Lung (tissue), 12 donors: Measurements from ENCODE around the gene DYNC1H1. TPM values are rescaled to one million over a fixed set of nuclear protein-coding genes. Genes with fewer than 3 reads are reported as not detected.
"Not testable (repeated sequence)": the region's sequence is repeated elsewhere in the genome, so short reads cannot be mapped to it uniquely, and the experiment has no call there.

Experiments
- ATAC-seq: fragments of 200-7000 bp; cut with Tn5 transposase; one replicate; pipeline ENCODE4 v1.9.1; 2020; ENCODE audit warnings: moderate number of reproducible peaks; ENCODE audit not compliant: insufficient read depth, low FRiP score
- DNase-seq, 3 donors: peaks; one replicate each; pipeline ENCODE4 v3.0.0-alpha.2; 2013 to 2017
- H3K27ac ChIP-seq, 2 donors: one replicate each; pipeline ENCODE4 v1.5.1; 2013; ENCODE audit warnings: mild to moderate bottlenecking in 2 of 2, moderate library complexity in 2 of 2, control low read depth in 1 of 2, inconsistent platforms in 1 of 2, low read depth in 1 of 2, low read length in 1 of 2
- H3K27me3 ChIP-seq, 3 donors: one replicate each; pipeline ENCODE4 v1.5.1; 2013; ENCODE audit warnings: low read length in 2 of 3; ENCODE audit not compliant: control insufficient read depth in 3 of 3, insufficient read depth in 3 of 3
- H3K36me3 ChIP-seq, 4 donors: one replicate each; pipeline ENCODE4 v1.5.1; 2013; ENCODE audit warnings: low read length in 4 of 4, mild to moderate bottlenecking in 1 of 4, moderate library complexity in 1 of 4; ENCODE audit not compliant: control insufficient read depth in 4 of 4, insufficient read depth in 4 of 4
- H3K4me1 ChIP-seq, 5 donors: one replicate each; pipeline ENCODE4 v1.5.1; 2013; ENCODE audit warnings: low read length in 5 of 5, mild to moderate bottlenecking in 2 of 5, moderate library complexity in 1 of 5; ENCODE audit not compliant: control insufficient read depth in 5 of 5, insufficient read depth in 5 of 5
- H3K4me3 ChIP-seq: one replicate; pipeline ENCODE4 v1.5.1; 2013; ENCODE audit warnings: mild to moderate bottlenecking, control low read depth, moderate library complexity
- H3K9ac ChIP-seq, 2 donors: one replicate each; pipeline ENCODE4 v1.5.1; 2013; ENCODE audit warnings: low read length in 2 of 2, control low read depth in 1 of 2; ENCODE audit not compliant: insufficient read depth in 1 of 2
- H3K9me3 ChIP-seq, 4 donors: one replicate each; pipeline ENCODE4 v1.5.1; 2013; ENCODE audit warnings: low read length in 3 of 4, mild to moderate bottlenecking in 1 of 4, moderate library complexity in 1 of 4; ENCODE audit not compliant: control insufficient read depth in 4 of 4, insufficient read depth in 3 of 4
- WGBS, 2 donors: extraction: QIAGEN DNeasy Blood & Tissue Kit; methylation state at CpG; one replicate each; pipeline ENCODE4 v1.1.7; 2013; 5-methylcytosine and 5-hydroxymethylcytosine counted together
- polyA plus RNA-seq, 2 donors: library from polyadenylated mRNA; stranded (reverse); fragments of 200-250 nt; gene quantifications; one replicate each; pipeline ENCODE4 v1.2.1, GENCODE V29; 2013
- total RNA-seq, 2 donors: library from RNA; depleted of rRNA in 1 of 2; stranded (reverse); fragments of >200 nt in 1 of 2; gene quantifications; one replicate each; pipeline ENCODE4 v1.2.1, GENCODE V29; 2014 to 2021
- TF ChIP-seq, protein P1 (sequence below): IDR thresholded peaks from 2 replicates; pipeline ENCODE4 v1.5.1; 2012; ENCODE audit warnings: mild to moderate bottlenecking; ENCODE audit errors: control extremely low read depth, extremely low read depth
- donor health status: control.
- donor health status: control.
- donor health status: Bipolar disorder and iron deficiency.
- donor health status: healthy.
- donor health status: DM: yes; HTN: yes; CAD: no.

Gene DYNC1H1
- total and polyA plus RNA-seq, 4 donors, result 111 to 485 (median 328) TPM

DNA sequence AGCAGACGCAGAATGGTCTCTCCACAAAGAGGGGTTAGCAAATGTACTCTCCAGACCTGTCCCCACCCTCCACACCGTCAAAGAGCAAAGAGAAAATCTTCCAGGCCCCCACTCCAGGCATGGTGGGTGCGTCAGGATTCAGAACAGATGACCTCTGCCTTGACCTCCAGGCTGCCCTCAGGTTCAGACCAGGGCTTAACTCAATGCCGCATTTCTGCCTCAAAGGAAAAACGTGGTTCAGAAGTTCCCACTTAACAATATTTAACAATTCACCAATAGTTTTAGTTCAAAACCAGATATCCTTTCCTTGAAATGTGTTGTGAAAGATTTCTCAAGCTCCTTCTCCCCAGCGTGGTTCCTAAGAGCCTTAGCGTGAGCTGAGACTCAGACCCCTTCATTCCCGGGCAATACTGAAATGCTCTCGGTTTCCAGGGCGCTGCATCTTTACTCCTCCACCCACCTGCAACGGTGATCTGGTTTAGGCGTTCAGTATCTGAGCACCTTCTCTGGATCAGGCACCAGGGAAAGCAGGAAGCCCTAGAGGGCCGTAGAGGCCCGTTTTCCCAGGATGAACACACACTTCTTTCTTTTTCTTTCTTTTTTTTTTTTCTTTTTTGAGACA, 99.5 kb downstream of the DYNC1H1 start:
- no peak overlapping the region for H3K4me3 ChIP-seq
- no peaks in the 10 kb centered on the region for H3K27me3 ChIP-seq
- ATAC-seq, result no peak
- DNase-seq, result no peak
- H3K27ac ChIP-seq, result no peak overlapping the region
- peaks cover 0 to 2% (median 0%) of the 10 kb centered on the region in 5 donors for H3K4me1 ChIP-seq
- TF ChIP-seq, protein P1, sequence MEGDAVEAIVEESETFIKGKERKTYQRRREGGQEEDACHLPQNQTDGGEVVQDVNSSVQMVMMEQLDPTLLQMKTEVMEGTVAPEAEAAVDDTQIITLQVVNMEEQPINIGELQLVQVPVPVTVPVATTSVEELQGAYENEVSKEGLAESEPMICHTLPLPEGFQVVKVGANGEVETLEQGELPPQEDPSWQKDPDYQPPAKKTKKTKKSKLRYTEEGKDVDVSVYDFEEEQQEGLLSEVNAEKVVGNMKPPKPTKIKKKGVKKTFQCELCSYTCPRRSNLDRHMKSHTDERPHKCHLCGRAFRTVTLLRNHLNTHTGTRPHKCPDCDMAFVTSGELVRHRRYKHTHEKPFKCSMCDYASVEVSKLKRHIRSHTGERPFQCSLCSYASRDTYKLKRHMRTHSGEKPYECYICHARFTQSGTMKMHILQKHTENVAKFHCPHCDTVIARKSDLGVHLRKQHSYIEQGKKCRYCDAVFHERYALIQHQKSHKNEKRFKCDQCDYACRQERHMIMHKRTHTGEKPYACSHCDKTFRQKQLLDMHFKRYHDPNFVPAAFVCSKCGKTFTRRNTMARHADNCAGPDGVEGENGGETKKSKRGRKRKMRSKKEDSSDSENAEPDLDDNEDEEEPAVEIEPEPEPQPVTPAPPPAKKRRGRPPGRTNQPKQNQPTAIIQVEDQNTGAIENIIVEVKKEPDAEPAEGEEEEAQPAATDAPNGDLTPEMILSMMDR, result no peak
- WGBS, 2 donors, result 72 to 73% methylated on average over 14 of the region's 14 CpGs
- no peak overlapping the region for H3K9ac ChIP-seq
- no peaks in the 10 kb centered on the region for H3K36me3 ChIP-seq
- H3K9me3 ChIP-seq, result no peaks in the 10 kb centered on the region

DNA sequence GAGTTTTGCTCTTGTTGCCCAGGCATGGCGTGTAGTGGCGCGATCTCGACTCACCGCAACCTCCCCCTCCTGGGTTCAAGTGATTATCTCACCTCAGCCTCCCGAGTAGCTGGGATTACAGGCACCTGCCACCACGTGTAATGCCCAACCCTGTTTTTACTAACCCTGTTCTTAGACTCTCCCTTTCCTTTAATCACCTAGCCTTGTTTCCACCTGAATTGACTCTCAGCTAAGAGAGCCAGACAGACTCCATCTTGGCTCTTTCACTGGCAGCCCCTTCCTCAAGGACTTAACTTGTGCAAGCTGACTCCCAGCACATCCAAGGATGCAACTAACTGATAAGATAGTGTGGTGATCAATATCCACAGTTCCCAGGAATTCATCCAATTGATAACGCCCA, 100.2 kb downstream of the DYNC1H1 start:
- not testable (repeated sequence) for H3K9ac ChIP-seq, H3K36me3 ChIP-seq, H3K9me3 ChIP-seq, H3K4me3 ChIP-seq, ATAC-seq, DNase-seq, H3K4me1 ChIP-seq, H3K27me3 ChIP-seq, H3K27ac ChIP-seq
- WGBS, 2 donors, result 94% methylated on average over 8 of the region's 8 CpGs

DNA sequence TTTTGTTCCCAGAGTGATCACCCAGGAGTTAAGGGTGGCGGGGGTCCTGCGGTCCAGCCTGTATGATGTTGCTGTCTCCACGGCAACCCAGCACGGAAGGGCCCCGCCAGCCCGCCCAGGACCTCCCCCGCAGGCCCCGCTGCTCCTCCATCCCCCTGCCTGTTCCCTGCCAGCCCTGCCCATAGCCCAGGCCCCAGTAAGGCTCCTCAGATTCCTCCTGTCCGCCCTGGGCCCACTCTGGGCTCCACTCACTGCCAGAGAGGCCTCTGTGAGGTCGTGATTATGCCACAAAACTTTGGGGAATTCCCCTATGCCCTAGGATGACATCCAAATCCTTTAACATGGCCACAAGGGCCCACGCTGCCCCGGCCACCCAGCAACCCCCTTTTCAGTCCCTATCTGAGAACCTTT, 101.7 kb downstream of the DYNC1H1 start:
- Histone ChIP-seq H3K36me3 (no peaks in the 10 kb centered on the region), H3K4me3 (no peak overlapping the region), H3K4me1 (no peaks in the 10 kb centered on the region), H3K9me3 (no peaks in the 10 kb centered on the region), H3K9ac (no peak overlapping the region), H3K27me3 (no peaks in the 10 kb centered on the region), H3K27ac (no peak overlapping the region)
- 88 to 90% methylated on average over 12 of the region's 12 CpGs for whole genome bisulfite sequencing, 2 donors
- ATAC-seq (no peak), DNase-seq (no peak)
- TF ChIP-seq, protein P1, result no peak

DNA sequence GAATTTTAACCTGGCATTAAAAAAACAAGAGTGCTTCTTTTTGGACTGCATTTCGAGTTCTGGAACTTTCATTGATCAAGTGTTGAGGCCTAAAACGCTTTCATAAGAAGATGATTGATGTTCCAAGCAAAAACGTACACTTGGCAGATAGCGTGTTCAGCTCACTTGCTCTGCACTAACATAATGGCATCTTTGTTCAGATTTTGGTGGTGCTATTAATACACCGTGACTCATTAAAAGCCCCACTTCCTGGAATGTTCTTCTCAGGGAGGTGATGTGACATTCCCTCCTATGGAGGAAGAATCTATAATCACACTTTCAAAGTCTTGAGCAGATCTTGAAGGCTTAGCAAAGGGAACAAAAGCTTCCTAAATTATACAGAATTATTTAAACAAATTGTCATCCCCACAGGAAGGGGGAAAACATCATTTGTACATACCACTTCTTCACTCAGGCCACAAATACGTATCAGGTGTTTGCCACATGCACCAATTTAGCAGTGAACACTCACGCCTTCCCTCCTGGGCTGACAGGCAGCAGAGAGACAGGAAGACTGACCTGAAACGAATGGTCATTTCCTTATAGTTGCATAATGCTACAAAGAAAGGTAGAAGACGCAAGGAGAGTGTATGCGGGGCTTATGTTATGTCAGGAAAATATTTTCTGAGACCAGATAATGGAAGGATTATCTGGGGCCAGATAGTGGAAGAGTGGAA, 107.1 kb downstream of the DYNC1H1 start:
- TF ChIP-seq, protein P1, result no peak
- Histone ChIP-seq H3K4me1 (no peaks in the 10 kb centered on the region), H3K9ac (no peak overlapping the region), H3K27ac (no peak overlapping the region), H3K4me3 (no peak overlapping the region), H3K36me3 (no peaks in the 10 kb centered on the region), H3K27me3 (no peaks in the 10 kb centered on the region), H3K9me3 (no peaks in the 10 kb centered on the region)
- DNase-seq (no peak), ATAC-seq (no peak)
- 45 to 58% methylated on average over 10 of the region's 10 CpGs for WGBS, 2 donors
